ENCODE measurements around the gene ABHD2.

DNA sequence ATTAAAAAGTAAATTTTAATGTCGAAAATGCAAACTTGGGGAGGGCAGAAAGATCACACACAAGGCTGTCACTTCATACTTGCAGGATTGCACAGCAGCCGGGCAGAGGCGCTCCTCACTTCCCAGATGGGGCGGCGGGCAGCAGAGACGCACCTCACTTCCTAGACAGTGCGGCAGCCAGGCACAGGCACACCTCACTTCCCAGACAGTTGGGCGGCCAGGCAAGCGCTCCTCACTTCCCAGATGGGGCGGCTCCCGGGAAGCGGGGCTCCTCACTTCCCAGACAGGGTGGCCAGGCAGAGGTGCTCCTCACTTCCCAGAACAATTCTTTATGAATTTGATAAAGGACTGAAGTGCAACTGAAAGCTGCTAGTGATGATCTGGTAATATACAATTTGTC, 111.9 kb downstream of the ABHD2 start:
- TF ChIP-seq, protein P1, sequence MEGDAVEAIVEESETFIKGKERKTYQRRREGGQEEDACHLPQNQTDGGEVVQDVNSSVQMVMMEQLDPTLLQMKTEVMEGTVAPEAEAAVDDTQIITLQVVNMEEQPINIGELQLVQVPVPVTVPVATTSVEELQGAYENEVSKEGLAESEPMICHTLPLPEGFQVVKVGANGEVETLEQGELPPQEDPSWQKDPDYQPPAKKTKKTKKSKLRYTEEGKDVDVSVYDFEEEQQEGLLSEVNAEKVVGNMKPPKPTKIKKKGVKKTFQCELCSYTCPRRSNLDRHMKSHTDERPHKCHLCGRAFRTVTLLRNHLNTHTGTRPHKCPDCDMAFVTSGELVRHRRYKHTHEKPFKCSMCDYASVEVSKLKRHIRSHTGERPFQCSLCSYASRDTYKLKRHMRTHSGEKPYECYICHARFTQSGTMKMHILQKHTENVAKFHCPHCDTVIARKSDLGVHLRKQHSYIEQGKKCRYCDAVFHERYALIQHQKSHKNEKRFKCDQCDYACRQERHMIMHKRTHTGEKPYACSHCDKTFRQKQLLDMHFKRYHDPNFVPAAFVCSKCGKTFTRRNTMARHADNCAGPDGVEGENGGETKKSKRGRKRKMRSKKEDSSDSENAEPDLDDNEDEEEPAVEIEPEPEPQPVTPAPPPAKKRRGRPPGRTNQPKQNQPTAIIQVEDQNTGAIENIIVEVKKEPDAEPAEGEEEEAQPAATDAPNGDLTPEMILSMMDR (IDR thresholded peaks at IDR 0.05) = no peak
- TF ChIP-seq POLR2A (IDR thresholded peaks at IDR 0.05) = no peak

Measured in adrenal gland (tissue), 5 donors.